Activated CD8-positive, alpha-beta T cell treated with anti-CD3 and anti-CD28 coated beads, Interleukin-2, amount 10 ng/mL, durations not matched to agents 7 days and 5 days (primary cell): ENCODE measurements around the gene ST3GAL4. TPM values are rescaled to one million over a fixed set of nuclear protein-coding genes. Genes with fewer than 3 reads are reported as not detected.

ENCODE experiments used
- ATAC-seq: fragments of 150-1000 bp; cut with Tn5 transposase; one replicate; pipeline ENCODE4 v1.10.0; 2021; ENCODE audit warnings: moderate library complexity
- CTCF ChIA-PET: fragments of 350-600 bp; sonication (Branson Sonifier 250); formaldehyde crosslinking; loops from one replicate; lab custom pipeline; 2021; ENCODE audit warnings: antibody characterized with exemption; lab: Charles Lee
- POLR2A ChIA-PET: fragments of 350-600 bp; sonication (Branson Sonifier 250); formaldehyde crosslinking; loops from one replicate; lab custom pipeline; 2021; ENCODE audit warnings: antibody characterized with exemption; lab: Charles Lee
- DNase-seq: peaks from one replicate; pipeline ENCODE4 v3.0.0-alpha.2; 2020
- H3K27ac Mint-ChIP-seq: one replicate; pipeline ENCODE4 v1.8.0; 2021; ENCODE audit warnings: mild to moderate bottlenecking, mixed read lengths
- H3K27me3 Mint-ChIP-seq: one replicate; pipeline ENCODE4 v1.8.0; 2021; ENCODE audit warnings: low read depth, mixed read lengths
- H3K36me3 Mint-ChIP-seq: one replicate; pipeline ENCODE4 v1.8.0; 2021; ENCODE audit warnings: low read depth, mixed read lengths
- H3K4me1 Mint-ChIP-seq: one replicate; pipeline ENCODE4 v1.8.0; 2021; ENCODE audit warnings: low read depth, mixed read lengths
- H3K4me3 Mint-ChIP-seq: one replicate; pipeline ENCODE4 v1.8.0; 2021; ENCODE audit warnings: mild to moderate bottlenecking, mixed read lengths
- H3K9me3 Mint-ChIP-seq: one replicate; pipeline ENCODE4 v1.8.0; 2022; ENCODE audit warnings: mixed read lengths; ENCODE audit not compliant: insufficient read depth
- total RNA-seq, 2 experiments: library from RNA; stranded (reverse); gene quantifications; one replicate each; pipeline ENCODE4 v1.2.3, GENCODE V29; 2021

ST3GAL4 gene
- total RNA-seq, 2 experiments from 2014 or later: 10.3 to 11.8 TPM

GRCh38 chr11:126423743-126424142 is 68.3 kb downstream of the ST3GAL4 start:
- Mint-ChIP-seq H3K4me1 (peaks cover 13% of the 10 kb centered on the region), H3K27me3 (peaks cover 6% of the 10 kb centered on the region), H3K9me3 (no peaks in the 10 kb centered on the region), H3K36me3 (no peaks in the 10 kb centered on the region), H3K27ac (no peak overlapping the region), H3K4me3 (no peak overlapping the region)
- no peak for ATAC-seq
- DNase-seq: no peak
- ChIA-PET CTCF (interaction anchor here (1.5 kb wide), 1 partner anchor 57 kb away, joined by 3 read pairs; no protein-coding TSS in a partner anchor), POLR2A (no interaction called here)

- peaks cover 13% of the 10 kb centered on the region for H3K4me1 Mint-ChIP-seq
- H3K27me3 Mint-ChIP-seq: peaks cover 5% of the 10 kb centered on the region
- ATAC-seq (no peak), DNase-seq (no peak)
- H3K4me3 Mint-ChIP-seq: no peak overlapping the region
- H3K27ac Mint-ChIP-seq: no peak overlapping the region
- H3K9me3 Mint-ChIP-seq: no peaks in the 10 kb centered on the region
- POLR2A ChIA-PET: no interaction called here
- CTCF ChIA-PET: no interaction called here
- H3K36me3 Mint-ChIP-seq: no peaks in the 10 kb centered on the region
These were observed 69.1 kb downstream of the ST3GAL4 start for GRCh38 chr11:126424471-126425039.

GRCh38 chr11:126426106-126426505 is 70.6 kb downstream of the ST3GAL4 start:
- POLR2A ChIA-PET: no interaction called here
- CTCF ChIA-PET: no interaction called here
- H3K36me3 Mint-ChIP-seq: no peaks in the 10 kb centered on the region
- H3K4me1 Mint-ChIP-seq: peaks cover under 1% of the 10 kb centered on the region
- ATAC-seq (no peak), DNase-seq (no peak)
- H3K27ac Mint-ChIP-seq: no peak overlapping the region
- H3K4me3 Mint-ChIP-seq: no peak overlapping the region
- H3K9me3 Mint-ChIP-seq: no peaks in the 10 kb centered on the region
- no peaks in the 10 kb centered on the region for H3K27me3 Mint-ChIP-seq

- Mint-ChIP-seq H3K36me3 (no peaks in the 10 kb centered on the region), H3K27ac (no peak overlapping the region), H3K4me1 (no peaks in the 10 kb centered on the region), H3K4me3 (no peak overlapping the region), H3K9me3 (no peaks in the 10 kb centered on the region), H3K27me3 (no peaks in the 10 kb centered on the region)
- ATAC-seq (no peak), DNase-seq (no peak)
- POLR2A ChIA-PET: no interaction called here
- CTCF ChIA-PET: interaction anchor here (1.9 kb wide), 1 partner anchor 54 kb away, joined by 5 read pairs; no protein-coding TSS in a partner anchor
These were observed 71.6 kb downstream of the ST3GAL4 start for GRCh38 chr11:126426820-126427749.

- no peak overlapping the region for H3K27ac Mint-ChIP-seq
- no peak for DNase-seq
- no peaks in the 10 kb centered on the region for H3K9me3 Mint-ChIP-seq
- no peaks in the 10 kb centered on the region for H3K36me3 Mint-ChIP-seq
- no peak overlapping the region for H3K4me3 Mint-ChIP-seq
- no peaks in the 10 kb centered on the region for H3K27me3 Mint-ChIP-seq
- no peaks in the 10 kb centered on the region for H3K4me1 Mint-ChIP-seq
- no peak for ATAC-seq
- ChIA-PET CTCF (interaction anchor here (1.1 to 3.0 kb wide), 3 partner anchors 50 to 121 kb away, joined by 3 to 8 read pairs (median 8); no protein-coding TSS in a partner anchor), POLR2A (interaction anchor here (0.6 kb wide), 1 partner anchor 82 kb away, joined by 3 read pairs; no protein-coding TSS in a partner anchor)
These were observed 75.3 kb downstream of the ST3GAL4 start for GRCh38 chr11:126430581-126431335.

GRCh38 chr11:126431401-126432064 is 76.0 kb downstream of the ST3GAL4 start:
- Mint-ChIP-seq H3K4me1 (no peaks in the 10 kb centered on the region), H3K4me3 (no peak overlapping the region), H3K36me3 (no peaks in the 10 kb centered on the region), H3K27ac (no peak overlapping the region), H3K9me3 (no peaks in the 10 kb centered on the region), H3K27me3 (no peaks in the 10 kb centered on the region)
- ChIA-PET CTCF (interaction anchor here (1.1 to 3.0 kb wide), 3 partner anchors 49 to 121 kb away, joined by 3 to 8 read pairs (median 8); no protein-coding TSS in a partner anchor), POLR2A (no interaction called here)
- ATAC-seq (no peak), DNase-seq (no peak)

- H3K36me3 Mint-ChIP-seq: no peaks in the 10 kb centered on the region
- H3K4me3 Mint-ChIP-seq: no peak overlapping the region
- ChIA-PET POLR2A (no interaction called here), CTCF (interaction anchor here (1.1 to 3.0 kb wide), 3 partner anchors 49 to 122 kb away, joined by 3 to 8 read pairs (median 8); no protein-coding TSS in a partner anchor)
- no peaks in the 10 kb centered on the region for H3K27me3 Mint-ChIP-seq
- ATAC-seq: no peak
- DNase-seq: no peak
- H3K9me3 Mint-ChIP-seq: no peaks in the 10 kb centered on the region
- H3K4me1 Mint-ChIP-seq: no peaks in the 10 kb centered on the region
- H3K27ac Mint-ChIP-seq: no peak overlapping the region
These were observed 76.6 kb downstream of the ST3GAL4 start for GRCh38 chr11:126432065-126432461.

- no peaks in the 10 kb centered on the region for H3K9me3 Mint-ChIP-seq
- DNase-seq (no peak), ATAC-seq (no peak)
- H3K27ac Mint-ChIP-seq: no peak overlapping the region
- H3K27me3 Mint-ChIP-seq: no peaks in the 10 kb centered on the region
- POLR2A ChIA-PET: no interaction called here
- H3K4me1 Mint-ChIP-seq: no peaks in the 10 kb centered on the region
- no peak overlapping the region for H3K4me3 Mint-ChIP-seq
- H3K36me3 Mint-ChIP-seq: no peaks in the 10 kb centered on the region
- CTCF ChIA-PET: interaction anchor here (3.0 kb wide), 1 partner anchor 122 kb away, joined by 8 read pairs; no protein-coding TSS in a partner anchor
These were observed 77.0 kb downstream of the ST3GAL4 start for GRCh38 chr11:126432525-126432924.

- Mint-ChIP-seq H3K36me3 (no peaks in the 10 kb centered on the region), H3K27ac (no peak overlapping the region), H3K27me3 (no peaks in the 10 kb centered on the region), H3K4me1 (no peaks in the 10 kb centered on the region), H3K9me3 (no peaks in the 10 kb centered on the region), H3K4me3 (no peak overlapping the region)
- ATAC-seq (no peak), DNase-seq (no peak)
- ChIA-PET CTCF (interaction anchor here (1.3 to 3.0 kb wide), 2 partner anchors 47 to 123 kb away, joined by 6 to 8 read pairs; no protein-coding TSS in a partner anchor), POLR2A (no interaction called here)
These were observed 77.9 kb downstream of the ST3GAL4 start for GRCh38 chr11:126433244-126433846.

GRCh38 chr11:126433989-126434949 is 78.8 kb downstream of the ST3GAL4 start:
- H3K27ac Mint-ChIP-seq: no peak overlapping the region
- no peaks in the 10 kb centered on the region for H3K4me1 Mint-ChIP-seq
- no peak overlapping the region for H3K4me3 Mint-ChIP-seq
- H3K36me3 Mint-ChIP-seq: no peaks in the 10 kb centered on the region
- H3K27me3 Mint-ChIP-seq: no peaks in the 10 kb centered on the region
- ChIA-PET CTCF (interaction anchor here (1.2 to 1.3 kb wide), 2 partner anchors 34 to 46 kb away, joined by 3 to 6 read pairs; no protein-coding TSS in a partner anchor), POLR2A (no interaction called here)
- no peaks in the 10 kb centered on the region for H3K9me3 Mint-ChIP-seq
- DNase-seq: no peak
- no peak for ATAC-seq
